HUES6 (cell line): ENCODE results near the gene ACYP2.

Source experiments
- H3K27ac ChIP-seq: 2 replicates; pipeline ENCODE4 v1.7.0; 2013; ENCODE audit warnings: low read depth, mild to moderate bottlenecking, low read length, inconsistent platforms
- H3K27me3 ChIP-seq: 2 replicates; pipeline ENCODE4 v1.6.1; 2013; ENCODE audit warnings: low read length; ENCODE audit not compliant: control insufficient read depth, insufficient read depth
- H3K36me3 ChIP-seq: 2 replicates; pipeline ENCODE4 v1.6.1; 2013; ENCODE audit warnings: low read length; ENCODE audit not compliant: control insufficient read depth, insufficient read depth
- H3K4me1 ChIP-seq: 2 replicates; pipeline ENCODE4 v1.6.1; 2013; ENCODE audit warnings: low read length; ENCODE audit not compliant: control insufficient read depth, insufficient read depth
- H3K4me3 ChIP-seq: 2 replicates; pipeline ENCODE4 v1.5.1; 2013; ENCODE audit warnings: low read depth, low read length
- H3K9ac ChIP-seq: one replicate; pipeline ENCODE4 v1.6.1; 2013; ENCODE audit warnings: mild to moderate bottlenecking, low read length
- H3K9me3 ChIP-seq: 2 replicates; pipeline ENCODE4 v1.6.1; 2013; ENCODE audit warnings: low read depth, low read length; ENCODE audit not compliant: control insufficient read depth, insufficient read depth

The ACYP2 gene

DNA sequence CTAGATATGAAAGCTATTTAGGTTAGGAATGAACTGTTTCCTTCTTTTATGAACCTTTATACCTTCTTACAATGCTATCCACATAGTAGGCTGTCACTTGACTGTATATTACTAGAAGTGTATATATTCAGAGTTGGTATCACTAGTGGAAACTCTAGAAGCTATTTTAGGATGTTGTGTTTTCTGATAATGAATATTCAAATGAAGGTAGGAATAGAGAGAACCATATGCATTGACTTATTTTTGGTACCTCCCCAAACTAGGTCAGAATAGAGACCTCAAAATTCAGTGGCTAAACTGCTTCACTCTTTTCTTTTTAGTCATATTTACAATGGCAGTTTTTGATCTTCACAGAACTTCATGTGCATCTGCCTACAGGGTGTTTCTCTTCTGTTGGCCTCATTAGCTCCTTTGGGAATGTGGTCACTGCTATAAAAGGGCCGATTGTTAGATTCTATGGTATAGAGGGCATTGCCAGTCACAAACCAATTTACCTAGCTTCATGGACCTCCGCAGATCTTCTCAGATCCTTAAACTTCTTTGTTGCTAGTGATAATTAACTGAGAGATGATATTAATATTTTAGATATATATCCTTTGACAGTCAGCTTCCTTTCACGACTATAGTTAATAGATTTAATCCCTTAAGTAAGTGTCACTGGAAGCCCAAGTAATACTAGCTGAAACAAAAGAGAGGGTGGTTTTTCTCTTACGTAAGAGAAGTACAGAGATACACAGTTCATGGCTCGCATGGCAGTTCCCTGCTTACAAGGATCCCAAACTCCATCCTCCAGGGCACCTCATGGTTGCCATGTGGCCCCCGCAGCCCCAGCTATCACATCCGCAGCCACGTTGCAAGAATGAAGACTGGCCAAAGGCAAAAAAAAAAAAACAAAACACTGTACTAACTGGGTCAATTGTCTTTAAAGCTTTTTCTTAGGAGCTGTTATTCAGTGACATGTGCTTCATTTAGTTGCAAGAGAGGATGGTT is 79.6 kb downstream of the ACYP2 start:
- H3K27me3 ChIP-seq = no peaks in the 10 kb centered on the region
- no peaks in the 10 kb centered on the region for H3K36me3 ChIP-seq
- no peak overlapping the region for H3K27ac ChIP-seq
- no peak overlapping the region for H3K4me3 ChIP-seq
- no peak overlapping the region for H3K9ac ChIP-seq
- no peaks in the 10 kb centered on the region for H3K9me3 ChIP-seq
- H3K4me1 ChIP-seq = no peaks in the 10 kb centered on the region

DNA sequence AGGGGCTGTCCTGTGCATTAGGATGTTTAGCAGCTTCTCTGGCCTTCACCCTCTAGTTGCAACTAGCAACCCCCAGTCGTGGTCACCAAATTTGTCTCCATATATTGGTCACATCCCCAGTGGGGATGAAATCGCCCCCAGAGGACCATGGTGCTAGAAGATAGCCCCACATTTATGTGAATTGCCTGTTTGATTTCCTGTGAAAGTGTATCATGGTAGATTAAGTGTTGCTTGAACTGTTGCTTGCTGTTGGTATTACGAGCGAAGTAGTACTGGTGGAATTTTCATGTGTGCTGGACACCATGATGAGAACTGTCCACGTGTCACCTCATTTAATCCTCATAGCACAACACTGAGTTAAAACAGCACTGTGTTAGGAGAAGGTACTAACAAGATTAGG is 81.2 kb downstream of the ACYP2 start:
- H3K9ac ChIP-seq = no peak overlapping the region
- no peak overlapping the region for H3K4me3 ChIP-seq
- H3K4me1 ChIP-seq = no peaks in the 10 kb centered on the region
- no peaks in the 10 kb centered on the region for H3K36me3 ChIP-seq
- no peaks in the 10 kb centered on the region for H3K27me3 ChIP-seq
- no peak overlapping the region for H3K27ac ChIP-seq
- no peaks in the 10 kb centered on the region for H3K9me3 ChIP-seq

DNA sequence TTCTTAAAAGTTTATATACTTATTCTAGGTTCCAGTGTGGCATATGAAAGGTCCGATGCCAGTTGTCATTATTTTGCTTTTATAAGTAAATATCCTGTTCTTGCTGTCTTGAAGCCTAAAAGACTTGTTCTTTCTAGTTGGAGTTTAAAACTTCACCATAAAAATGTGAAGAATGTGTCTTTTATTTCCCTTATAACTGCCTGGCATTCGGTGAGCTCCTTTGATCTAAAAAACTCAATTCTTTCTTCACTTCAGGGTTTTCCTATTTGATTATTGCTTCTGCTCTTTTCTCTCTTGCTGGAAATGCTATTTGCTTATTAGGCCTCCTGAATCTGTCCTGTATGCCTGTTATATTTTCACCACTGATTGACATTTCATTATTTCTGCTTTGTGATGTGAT is 89.1 kb downstream of the ACYP2 start:
- Histone ChIP-seq H3K4me1 (no peaks in the 10 kb centered on the region), H3K27ac (no peak overlapping the region)

DNA sequence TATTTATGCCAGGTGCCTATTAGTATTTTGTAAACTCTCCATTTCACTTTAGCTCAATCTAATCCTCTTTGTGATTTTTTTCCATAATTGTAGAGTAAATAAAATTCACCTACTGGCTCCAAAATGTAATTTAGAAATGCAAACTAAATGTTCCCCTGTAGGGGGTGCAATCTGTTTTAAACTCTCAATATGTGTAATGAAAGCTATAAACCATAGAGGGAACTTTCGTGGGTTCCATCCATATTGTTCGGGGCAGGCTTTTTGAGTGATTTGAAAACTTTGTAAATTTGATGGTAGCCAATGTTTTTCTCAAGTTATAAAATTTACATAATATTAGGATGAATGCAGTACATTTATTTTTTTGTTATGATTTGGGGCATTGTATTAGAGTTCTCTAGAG is 91.2 kb downstream of the ACYP2 start:
- Histone ChIP-seq H3K36me3 (no peaks in the 10 kb centered on the region), H3K9ac (no peak overlapping the region), H3K27ac (no peak overlapping the region), H3K27me3 (no peaks in the 10 kb centered on the region), H3K9me3 (no peaks in the 10 kb centered on the region), H3K4me1 (no peaks in the 10 kb centered on the region), H3K4me3 (no peak overlapping the region)

More for the DNA sequence above, 89.1 kb downstream of the ACYP2 start:
- no peak overlapping the region for H3K9ac ChIP-seq
- H3K36me3 ChIP-seq = no peaks in the 10 kb centered on the region
- H3K9me3 ChIP-seq = no peaks in the 10 kb centered on the region
- H3K4me3 ChIP-seq = no peak overlapping the region
- H3K27me3 ChIP-seq = no peaks in the 10 kb centered on the region

DNA sequence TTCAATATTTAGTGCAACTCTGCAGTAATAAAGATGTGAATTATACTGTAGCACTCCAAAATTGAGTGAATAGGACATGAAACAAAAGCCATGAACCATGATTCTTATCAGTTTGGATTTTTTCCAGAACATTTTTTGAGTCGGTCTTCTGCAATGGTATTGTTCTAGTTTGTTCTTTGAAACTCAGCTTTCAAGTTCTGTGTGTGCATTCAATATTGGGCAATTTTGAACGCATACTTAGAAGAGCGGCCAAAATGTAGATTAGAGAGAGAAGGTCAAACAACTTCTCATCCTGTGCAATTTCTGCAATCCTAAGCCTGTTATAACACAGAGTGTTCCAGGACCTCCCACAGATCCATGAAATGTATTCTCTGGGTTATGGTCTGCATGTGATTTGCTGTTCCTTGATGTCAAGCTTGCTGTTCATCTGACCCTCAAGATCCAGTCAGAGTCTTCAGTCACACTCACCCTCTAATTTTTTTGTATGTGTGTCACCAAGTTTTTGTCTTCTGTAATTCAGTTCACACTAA is 92.3 kb downstream of the ACYP2 start:
- Histone ChIP-seq H3K27me3 (no peaks in the 10 kb centered on the region), H3K36me3 (no peaks in the 10 kb centered on the region), H3K9me3 (no peaks in the 10 kb centered on the region), H3K27ac (no peak overlapping the region), H3K9ac (no peak overlapping the region), H3K4me3 (no peak overlapping the region), H3K4me1 (no peaks in the 10 kb centered on the region)

DNA sequence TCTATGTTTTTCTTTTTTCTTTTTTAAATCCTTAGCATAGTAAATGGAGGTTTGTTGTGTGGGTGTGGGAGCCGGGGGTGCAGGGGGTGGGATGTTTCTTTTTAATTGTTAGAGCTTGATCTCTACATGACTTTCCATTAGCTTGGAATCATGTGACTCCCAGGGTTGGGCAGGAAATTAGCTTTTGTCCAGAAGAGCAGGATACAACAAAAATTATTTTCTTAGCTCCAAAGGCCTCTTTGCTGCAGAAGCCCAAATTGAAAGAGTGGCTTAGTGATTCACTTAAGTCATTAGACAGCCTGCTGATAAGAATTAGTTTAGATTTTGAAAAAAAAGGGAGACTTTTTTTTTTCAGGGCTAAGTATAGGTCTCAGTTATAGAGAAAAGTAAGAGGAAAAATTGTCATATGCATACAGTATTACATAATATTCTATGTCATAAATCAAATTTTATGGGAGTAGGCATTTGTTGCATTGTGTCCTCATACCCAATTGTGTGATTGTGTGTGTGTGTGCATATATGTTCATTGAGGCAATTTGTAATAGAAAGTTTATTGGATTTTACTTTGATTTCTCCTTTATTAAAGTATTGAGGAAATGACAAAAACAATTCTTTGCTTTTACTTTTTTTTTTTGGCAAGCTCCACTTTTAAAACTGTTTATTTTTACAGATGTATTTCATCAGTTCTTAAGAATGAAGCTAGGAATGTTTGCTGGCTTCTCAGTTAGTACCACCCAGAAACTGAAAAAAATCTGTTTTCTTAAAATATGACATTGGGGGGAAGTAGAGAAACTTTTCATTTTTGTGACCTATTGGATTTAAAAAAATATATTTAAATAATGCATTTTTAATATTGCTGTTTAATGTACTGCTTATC is 93.2 kb downstream of the ACYP2 start:
- Histone ChIP-seq H3K9ac (no peak overlapping the region), H3K4me3 (no peak overlapping the region), H3K27ac (no peak overlapping the region), H3K9me3 (no peaks in the 10 kb centered on the region), H3K36me3 (no peaks in the 10 kb centered on the region), H3K4me1 (no peaks in the 10 kb centered on the region), H3K27me3 (no peaks in the 10 kb centered on the region)

GRCh38 chr2:54209379-54209778 is 94.0 kb downstream of the ACYP2 start:
- Histone ChIP-seq H3K4me3 (no peak overlapping the region), H3K27ac (no peak overlapping the region), H3K9ac (no peak overlapping the region), H3K36me3 (no peaks in the 10 kb centered on the region), H3K27me3 (no peaks in the 10 kb centered on the region), H3K4me1 (no peaks in the 10 kb centered on the region), H3K9me3 (no peaks in the 10 kb centered on the region)

DNA sequence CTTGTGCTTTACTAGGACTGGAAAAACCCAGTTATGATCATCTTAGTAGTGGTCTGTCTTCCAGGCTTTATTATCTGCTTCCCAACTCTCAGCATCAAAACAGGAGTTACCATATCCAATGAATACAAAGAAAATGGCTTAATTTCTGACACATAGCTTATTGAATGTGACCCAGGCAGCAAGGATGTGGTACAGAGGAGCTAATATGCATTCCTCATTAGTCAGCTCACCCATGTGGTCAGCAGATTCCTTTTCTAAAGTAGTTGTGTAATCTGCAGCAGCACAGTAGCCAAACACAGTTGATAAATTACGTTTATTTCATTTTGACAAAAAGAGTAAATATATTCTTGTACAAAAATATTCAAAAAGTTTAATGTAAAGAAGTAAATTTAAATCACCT is 97.0 kb downstream of the ACYP2 start:
- no peaks in the 10 kb centered on the region for H3K4me1 ChIP-seq
- no peak overlapping the region for H3K27ac ChIP-seq
- no peaks in the 10 kb centered on the region for H3K36me3 ChIP-seq
- H3K27me3 ChIP-seq = no peaks in the 10 kb centered on the region
- H3K9ac ChIP-seq = no peak overlapping the region
- no peak overlapping the region for H3K4me3 ChIP-seq
- peaks cover 6% of the 10 kb centered on the region for H3K9me3 ChIP-seq

- Histone ChIP-seq H3K27ac (no peak overlapping the region), H3K36me3 (no peaks in the 10 kb centered on the region), H3K4me3 (no peak overlapping the region), H3K4me1 (no peaks in the 10 kb centered on the region), H3K9me3 (peaks cover 6% of the 10 kb centered on the region), H3K9ac (no peak overlapping the region), H3K27me3 (no peaks in the 10 kb centered on the region)
These were observed 97.7 kb downstream of the ACYP2 start for GRCh38 chr2:54213082-54213481.

DNA sequence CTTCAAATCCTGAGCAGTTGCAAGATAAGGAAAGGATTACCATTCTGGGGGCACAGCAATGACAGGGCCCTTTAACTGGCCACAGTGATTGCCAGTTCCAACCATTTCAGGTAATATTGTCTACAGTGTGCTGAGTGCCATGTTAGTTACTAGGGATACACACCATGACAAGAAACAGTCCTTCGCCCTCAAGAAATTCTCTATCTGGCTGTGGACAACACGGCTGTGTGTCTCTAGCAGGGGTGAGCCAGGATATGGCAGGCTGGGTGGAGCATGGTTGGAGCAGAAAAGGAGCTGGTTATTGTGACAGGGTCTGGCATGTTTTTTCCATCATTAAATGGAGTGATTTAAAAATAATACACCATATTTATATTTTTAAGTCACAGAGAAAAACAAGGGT is 109.6 kb downstream of the ACYP2 start:
- Histone ChIP-seq H3K36me3 (no peaks in the 10 kb centered on the region), H3K9ac (no peak overlapping the region), H3K9me3 (no peaks in the 10 kb centered on the region), H3K4me3 (no peak overlapping the region), H3K27ac (no peak overlapping the region), H3K4me1 (peaks cover 2% of the 10 kb centered on the region; the same call in 1 of the 2 replicates), H3K27me3 (no peaks in the 10 kb centered on the region)

- no peaks in the 10 kb centered on the region for H3K36me3 ChIP-seq
- no peaks in the 10 kb centered on the region for H3K27me3 ChIP-seq
- H3K27ac ChIP-seq = no peak overlapping the region
- peaks cover 2% of the 10 kb centered on the region; the same call in 1 of the 2 replicates for H3K4me1 ChIP-seq
- H3K9ac ChIP-seq = no peak overlapping the region
- H3K4me3 ChIP-seq = no peak overlapping the region
- no peaks in the 10 kb centered on the region for H3K9me3 ChIP-seq
These were observed 110.8 kb downstream of the ACYP2 start for GRCh38 chr2:54226260-54226659.
